Endodermal cell (in vitro differentiated cells): ENCODE measurements around the gene USE1. TPM values are rescaled to one million over a fixed set of nuclear protein-coding genes. Genes with fewer than 3 reads are reported as not detected.
A peak's percentile ranks its signal among the peaks of the same experiment; 100 is the strongest.

Experiments
- DNase-seq: peaks from one replicate; pipeline ENCODE4 v3.0.0-alpha.2; 2017
- H3K27ac ChIP-seq: 2 replicates; pipeline ENCODE4 v1.5.1; 2013; ENCODE audit warnings: mild to moderate bottlenecking, low read depth, low read length, moderate library complexity
- H3K27me3 ChIP-seq: 2 replicates; pipeline ENCODE4 v1.6.1; 2013; ENCODE audit warnings: mild to moderate bottlenecking, low read length, moderate library complexity; ENCODE audit not compliant: insufficient read depth, control insufficient read depth, poor library complexity, severe bottlenecking
- H3K36me3 ChIP-seq: 2 replicates; pipeline ENCODE4 v1.7.0; 2013; ENCODE audit warnings: mild to moderate bottlenecking, low read length, moderate library complexity; ENCODE audit not compliant: control insufficient read depth, insufficient read depth
- H3K4me1 ChIP-seq: one replicate; pipeline ENCODE4 v1.7.0; 2013; ENCODE audit warnings: low read length; ENCODE audit not compliant: control insufficient read depth, insufficient read depth
- H3K4me3 ChIP-seq: 2 replicates; pipeline ENCODE4 v1.5.1; 2013; ENCODE audit warnings: mild to moderate bottlenecking, low read length, moderate library complexity
- H3K9ac ChIP-seq: 2 replicates; pipeline ENCODE4 v1.6.1; 2013; ENCODE audit warnings: mild to moderate bottlenecking, low read length, moderate library complexity; ENCODE audit not compliant: poor library complexity, severe bottlenecking; ENCODE audit errors: extremely low read depth
- H3K9me3 ChIP-seq: 2 replicates; pipeline ENCODE4 v1.6.1; 2013; ENCODE audit warnings: mild to moderate bottlenecking, low read length, moderate library complexity; ENCODE audit not compliant: control insufficient read depth
- H3K27ac Mint-ChIP-seq: 2 replicates; pipeline ENCODE4 v1.8.0; 2020; ENCODE audit warnings: mixed read lengths
- H3K27me3 Mint-ChIP-seq: 2 replicates; pipeline ENCODE4 v1.8.0; 2021; ENCODE audit warnings: mild to moderate bottlenecking, mixed read lengths; ENCODE audit not compliant: insufficient read depth
- H3K36me3 Mint-ChIP-seq: 2 replicates; pipeline ENCODE4 v1.8.0; 2020; ENCODE audit warnings: low read depth, mixed read lengths
- H3K4me1 Mint-ChIP-seq: 2 replicates; pipeline ENCODE4 v1.8.0; 2020; ENCODE audit warnings: mixed read lengths
- H3K4me3 Mint-ChIP-seq: 2 replicates; pipeline ENCODE4 v1.8.0; 2020; ENCODE audit warnings: mild to moderate bottlenecking, moderate library complexity, mixed read lengths
- H3K9me3 Mint-ChIP-seq: 2 replicates; pipeline ENCODE4 v1.8.0; 2020; ENCODE audit warnings: mild to moderate bottlenecking, mixed read lengths
- CTCF ChIP-seq: fragments of 200-600 bp; sonication (generic); conservative IDR thresholded peaks from 2 replicates; pipeline ENCODE4 v1.5.0; 2021; ENCODE audit warnings: antibody characterized with exemption, mild to moderate bottlenecking
- WGBS, 2 experiments: methylation state at CpG; one replicate each; pipeline versions ENCODE4 v1.1.5 to v1.1.7; 2013; ENCODE audit warnings: missing lambda C conversion rate in 2 of 2, mixed read lengths in 1 of 2; ENCODE audit not compliant: insufficient coverage in 1 of 2, insufficient read length in 1 of 2; 5-methylcytosine and 5-hydroxymethylcytosine counted together
- total RNA-seq, 2 donors: library from RNA; stranded (reverse); fragmentation: NEBNext Ultra II Directional in 1 of 2; extraction: Animal tissue kit (Norgen Biotek cat#: 25700) in 1 of 2; gene quantifications; 2 replicates in 1 of 2; 3 replicates in 1 of 2; pipeline ENCODE4 v1.2.1, GENCODE V29; 2021

The USE1 gene
- total RNA-seq, 2 donors from 2014 or later, result 17.4 to 18.4 TPM

- peak; percentile 85 for DNase-seq
- 3 to 6% methylated on average over 18 to 80 of the region's 80 CpGs for WGBS, 2 experiments
Measured at GRCh38 chr19:17235300-17235970, 20.3 kb downstream of the USE1 start.

GRCh38 chr19:17235971-17236777, 21.0 kb downstream of the USE1 start:
- no peak overlapping the region for H3K4me3 ChIP-seq
- no peaks in the 10 kb centered on the region for H3K27me3 ChIP-seq
- Mint-ChIP-seq H3K27me3 (no peaks in the 10 kb centered on the region), H3K4me3 (peak overlapping the region; percentile 62), H3K4me1 (peaks cover 10% of the 10 kb centered on the region), H3K36me3 (peaks cover 41% of the 10 kb centered on the region), H3K9me3 (no peaks in the 10 kb centered on the region), H3K27ac (no peak overlapping the region)
- peaks cover 4% of the 10 kb centered on the region for H3K4me1 ChIP-seq
- no peaks in the 10 kb centered on the region for H3K9me3 ChIP-seq
- peak overlapping the region; percentile 44 for H3K27ac ChIP-seq
- H3K36me3 ChIP-seq, result peaks cover 67% of the 10 kb centered on the region
- H3K9ac ChIP-seq, result no peak overlapping the region
- no peak for TF ChIP-seq CTCF
- WGBS, 2 experiments, result 16 to 80% methylated on average over 2 to 11 of the region's 27 CpGs
- DNase-seq, result no peak

More at GRCh38 chr19:17235300-17235970, 20.3 kb downstream of the USE1 start:
- H3K9me3 ChIP-seq, result no peaks in the 10 kb centered on the region
- Mint-ChIP-seq H3K4me3 (peak overlapping the region; percentile 62), H3K36me3 (peaks cover 40% of the 10 kb centered on the region), H3K9me3 (no peaks in the 10 kb centered on the region), H3K4me1 (peaks cover 3% of the 10 kb centered on the region), H3K27ac (peak overlapping the region; percentile 48), H3K27me3 (no peaks in the 10 kb centered on the region)
- peak overlapping the region; percentile 44 for H3K27ac ChIP-seq
- peaks cover 66% of the 10 kb centered on the region for H3K36me3 ChIP-seq
- no peaks in the 10 kb centered on the region for H3K27me3 ChIP-seq
- peak; percentile 63 for TF ChIP-seq CTCF
- peak overlapping the region; percentile 15 for H3K9ac ChIP-seq
- H3K4me3 ChIP-seq, result peak overlapping the region; percentile 78
- H3K4me1 ChIP-seq, result peaks cover 4% of the 10 kb centered on the region

GRCh38 chr19:17236811-17237543, 21.8 kb downstream of the USE1 start:
- H3K27ac ChIP-seq, result no peak overlapping the region
- 95 to 99% methylated on average over 11 to 18 of the region's 18 CpGs for WGBS, 2 experiments
- no peak overlapping the region for H3K9ac ChIP-seq
- Mint-ChIP-seq H3K27ac (no peak overlapping the region), H3K9me3 (no peaks in the 10 kb centered on the region), H3K4me3 (no peak overlapping the region), H3K36me3 (peaks cover 36% of the 10 kb centered on the region), H3K27me3 (no peaks in the 10 kb centered on the region), H3K4me1 (peaks cover 12% of the 10 kb centered on the region)
- H3K4me3 ChIP-seq, result no peak overlapping the region
- H3K36me3 ChIP-seq, result peaks cover 61% of the 10 kb centered on the region
- TF ChIP-seq CTCF, result no peak
- peaks cover 4% of the 10 kb centered on the region for H3K4me1 ChIP-seq
- DNase-seq, result no peak
- H3K27me3 ChIP-seq, result no peaks in the 10 kb centered on the region
- no peaks in the 10 kb centered on the region for H3K9me3 ChIP-seq
